ENCODE results near the gene METTL25. TPM values are rescaled to one million over a fixed set of nuclear protein-coding genes. Genes with fewer than 3 reads are reported as not detected.

The METTL25 gene
- total RNA-seq, 1 experiment from 2014 or later, result 6.3 TPM

DNA sequence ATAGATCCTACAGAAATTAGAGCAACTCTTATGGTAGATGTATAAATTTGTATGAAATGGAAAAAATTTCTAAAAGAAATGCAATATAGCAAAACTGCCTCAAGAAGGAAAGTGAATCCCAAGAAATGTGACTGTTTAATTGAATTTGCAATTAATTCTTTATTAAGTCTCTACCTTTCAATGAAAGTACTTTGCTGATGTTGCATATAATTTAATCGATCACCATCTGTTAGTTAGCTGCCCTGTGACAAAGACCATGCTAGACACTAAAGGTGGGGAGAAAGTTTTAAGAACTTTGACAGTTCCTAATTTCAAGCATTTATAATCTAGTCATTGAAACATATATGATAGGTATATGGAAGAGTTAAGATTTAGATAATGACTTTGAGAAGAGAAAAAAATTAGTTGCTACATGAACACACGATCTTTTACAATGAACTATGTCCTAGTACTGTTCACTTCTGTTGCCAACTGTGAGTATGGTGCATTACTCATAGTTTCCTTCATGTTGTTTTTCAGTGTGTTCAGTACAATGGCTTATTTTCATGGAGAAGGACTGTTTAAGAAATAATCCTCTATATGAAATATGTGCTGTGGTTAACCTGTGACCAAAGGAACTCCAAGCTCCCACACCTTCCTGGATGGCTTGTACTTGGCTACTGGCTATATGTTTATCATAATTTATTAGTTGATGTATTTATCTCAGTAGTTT lies 128.4 kb downstream of the METTL25 start (continued):
- no peak for TF ChIP-seq ATF1 (CRISPR knock-in tag; IDR thresholded peaks at IDR 0.05)
- TF ChIP-seq, protein P1, sequence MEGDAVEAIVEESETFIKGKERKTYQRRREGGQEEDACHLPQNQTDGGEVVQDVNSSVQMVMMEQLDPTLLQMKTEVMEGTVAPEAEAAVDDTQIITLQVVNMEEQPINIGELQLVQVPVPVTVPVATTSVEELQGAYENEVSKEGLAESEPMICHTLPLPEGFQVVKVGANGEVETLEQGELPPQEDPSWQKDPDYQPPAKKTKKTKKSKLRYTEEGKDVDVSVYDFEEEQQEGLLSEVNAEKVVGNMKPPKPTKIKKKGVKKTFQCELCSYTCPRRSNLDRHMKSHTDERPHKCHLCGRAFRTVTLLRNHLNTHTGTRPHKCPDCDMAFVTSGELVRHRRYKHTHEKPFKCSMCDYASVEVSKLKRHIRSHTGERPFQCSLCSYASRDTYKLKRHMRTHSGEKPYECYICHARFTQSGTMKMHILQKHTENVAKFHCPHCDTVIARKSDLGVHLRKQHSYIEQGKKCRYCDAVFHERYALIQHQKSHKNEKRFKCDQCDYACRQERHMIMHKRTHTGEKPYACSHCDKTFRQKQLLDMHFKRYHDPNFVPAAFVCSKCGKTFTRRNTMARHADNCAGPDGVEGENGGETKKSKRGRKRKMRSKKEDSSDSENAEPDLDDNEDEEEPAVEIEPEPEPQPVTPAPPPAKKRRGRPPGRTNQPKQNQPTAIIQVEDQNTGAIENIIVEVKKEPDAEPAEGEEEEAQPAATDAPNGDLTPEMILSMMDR (IDR thresholded peaks at IDR 0.05), result no peak

DNA sequence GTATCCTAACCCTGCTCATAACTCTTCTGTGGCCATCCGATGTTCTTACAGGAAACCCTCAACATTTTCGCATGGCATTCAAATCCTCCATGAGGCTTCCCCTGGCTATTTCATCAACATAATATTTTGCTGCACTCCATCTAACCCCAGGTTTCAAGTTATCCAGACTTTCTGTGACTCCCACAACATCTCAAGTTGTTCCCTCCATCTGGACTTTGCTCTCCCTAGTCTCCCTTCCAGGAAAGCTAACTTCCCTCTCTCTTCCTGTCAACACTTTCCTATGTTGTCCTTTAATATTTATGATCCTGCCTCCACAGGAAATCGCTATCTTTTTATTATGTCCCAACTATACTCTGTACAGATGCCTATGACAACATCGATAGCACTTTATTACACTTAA lies 146.1 kb downstream of the METTL25 start:
- H3K36me3 Mint-ChIP-seq, result no peaks in the 10 kb centered on the region
- TF ChIP-seq JUN (CRISPR knock-in tag; IDR thresholded peaks at IDR 0.05) (no peak), EMX1 (CRISPR knock-in tag; IDR thresholded peaks at IDR 0.05) (no peak), ETV6 (CRISPR knock-in tag; IDR thresholded peaks at IDR 0.05) (no peak), TCF7 (CRISPR knock-in tag; IDR thresholded peaks at IDR 0.05; ENCODE audit: low read depth) (no peak), ZNF396 (CRISPR knock-in tag; IDR thresholded peaks at IDR 0.05; ENCODE audit: borderline replicate concordance) (no peak), TP53 (CRISPR knock-in tag; IDR thresholded peaks at IDR 0.05) (no peak), NR3C1 (CRISPR knock-in tag; conservative IDR thresholded peaks at IDR 0.05; ENCODE audit: low read depth) (no peak), NFYB (CRISPR knock-in tag; conservative IDR thresholded peaks at IDR 0.05; ENCODE audit: low read depth) (no peak), SOX15 (CRISPR knock-in tag; IDR thresholded peaks at IDR 0.05) (no peak), TEAD1 (CRISPR knock-in tag; IDR thresholded peaks at IDR 0.05) (no peak), RORB (CRISPR knock-in tag; IDR thresholded peaks at IDR 0.05) (no peak), NR1H2 (CRISPR knock-in tag; IDR thresholded peaks at IDR 0.05) (no peak)
- TF ChIP-seq, protein P2, sequence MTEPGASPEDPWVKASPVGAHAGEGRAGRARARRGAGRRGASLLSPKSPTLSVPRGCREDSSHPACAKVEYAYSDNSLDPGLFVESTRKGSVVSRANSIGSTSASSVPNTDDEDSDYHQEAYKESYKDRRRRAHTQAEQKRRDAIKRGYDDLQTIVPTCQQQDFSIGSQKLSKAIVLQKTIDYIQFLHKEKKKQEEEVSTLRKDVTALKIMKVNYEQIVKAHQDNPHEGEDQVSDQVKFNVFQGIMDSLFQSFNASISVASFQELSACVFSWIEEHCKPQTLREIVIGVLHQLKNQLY (CRISPR knock-in tag; IDR thresholded peaks at IDR 0.05), result no peak
- TF ChIP-seq, protein P1 (IDR thresholded peaks at IDR 0.05), result no peak
- TF ChIP-seq, protein P3, sequence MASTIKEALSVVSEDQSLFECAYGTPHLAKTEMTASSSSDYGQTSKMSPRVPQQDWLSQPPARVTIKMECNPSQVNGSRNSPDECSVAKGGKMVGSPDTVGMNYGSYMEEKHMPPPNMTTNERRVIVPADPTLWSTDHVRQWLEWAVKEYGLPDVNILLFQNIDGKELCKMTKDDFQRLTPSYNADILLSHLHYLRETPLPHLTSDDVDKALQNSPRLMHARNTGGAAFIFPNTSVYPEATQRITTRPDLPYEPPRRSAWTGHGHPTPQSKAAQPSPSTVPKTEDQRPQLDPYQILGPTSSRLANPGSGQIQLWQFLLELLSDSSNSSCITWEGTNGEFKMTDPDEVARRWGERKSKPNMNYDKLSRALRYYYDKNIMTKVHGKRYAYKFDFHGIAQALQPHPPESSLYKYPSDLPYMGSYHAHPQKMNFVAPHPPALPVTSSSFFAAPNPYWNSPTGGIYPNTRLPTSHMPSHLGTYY (CRISPR knock-in tag; IDR thresholded peaks at IDR 0.05), result no peak
- TF ChIP-seq, protein P4, sequence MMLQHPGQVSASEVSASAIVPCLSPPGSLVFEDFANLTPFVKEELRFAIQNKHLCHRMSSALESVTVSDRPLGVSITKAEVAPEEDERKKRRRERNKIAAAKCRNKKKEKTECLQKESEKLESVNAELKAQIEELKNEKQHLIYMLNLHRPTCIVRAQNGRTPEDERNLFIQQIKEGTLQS (CRISPR knock-in tag; conservative IDR thresholded peaks at IDR 0.05), result no peak
- TF ChIP-seq, protein P5, sequence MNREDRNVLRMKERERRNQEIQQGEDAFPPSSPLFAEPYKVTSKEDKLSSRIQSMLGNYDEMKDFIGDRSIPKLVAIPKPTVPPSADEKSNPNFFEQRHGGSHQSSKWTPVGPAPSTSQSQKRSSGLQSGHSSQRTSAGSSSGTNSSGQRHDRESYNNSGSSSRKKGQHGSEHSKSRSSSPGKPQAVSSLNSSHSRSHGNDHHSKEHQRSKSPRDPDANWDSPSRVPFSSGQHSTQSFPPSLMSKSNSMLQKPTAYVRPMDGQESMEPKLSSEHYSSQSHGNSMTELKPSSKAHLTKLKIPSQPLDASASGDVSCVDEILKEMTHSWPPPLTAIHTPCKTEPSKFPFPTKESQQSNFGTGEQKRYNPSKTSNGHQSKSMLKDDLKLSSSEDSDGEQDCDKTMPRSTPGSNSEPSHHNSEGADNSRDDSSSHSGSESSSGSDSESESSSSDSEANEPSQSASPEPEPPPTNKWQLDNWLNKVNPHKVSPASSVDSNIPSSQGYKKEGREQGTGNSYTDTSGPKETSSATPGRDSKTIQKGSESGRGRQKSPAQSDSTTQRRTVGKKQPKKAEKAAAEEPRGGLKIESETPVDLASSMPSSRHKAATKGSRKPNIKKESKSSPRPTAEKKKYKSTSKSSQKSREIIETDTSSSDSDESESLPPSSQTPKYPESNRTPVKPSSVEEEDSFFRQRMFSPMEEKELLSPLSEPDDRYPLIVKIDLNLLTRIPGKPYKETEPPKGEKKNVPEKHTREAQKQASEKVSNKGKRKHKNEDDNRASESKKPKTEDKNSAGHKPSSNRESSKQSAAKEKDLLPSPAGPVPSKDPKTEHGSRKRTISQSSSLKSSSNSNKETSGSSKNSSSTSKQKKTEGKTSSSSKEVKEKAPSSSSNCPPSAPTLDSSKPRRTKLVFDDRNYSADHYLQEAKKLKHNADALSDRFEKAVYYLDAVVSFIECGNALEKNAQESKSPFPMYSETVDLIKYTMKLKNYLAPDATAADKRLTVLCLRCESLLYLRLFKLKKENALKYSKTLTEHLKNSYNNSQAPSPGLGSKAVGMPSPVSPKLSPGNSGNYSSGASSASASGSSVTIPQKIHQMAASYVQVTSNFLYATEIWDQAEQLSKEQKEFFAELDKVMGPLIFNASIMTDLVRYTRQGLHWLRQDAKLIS (CRISPR knock-in tag; IDR thresholded peaks at IDR 0.05; ENCODE audit: borderline replicate concordance), result no peak
- TF ChIP-seq, protein P6, sequence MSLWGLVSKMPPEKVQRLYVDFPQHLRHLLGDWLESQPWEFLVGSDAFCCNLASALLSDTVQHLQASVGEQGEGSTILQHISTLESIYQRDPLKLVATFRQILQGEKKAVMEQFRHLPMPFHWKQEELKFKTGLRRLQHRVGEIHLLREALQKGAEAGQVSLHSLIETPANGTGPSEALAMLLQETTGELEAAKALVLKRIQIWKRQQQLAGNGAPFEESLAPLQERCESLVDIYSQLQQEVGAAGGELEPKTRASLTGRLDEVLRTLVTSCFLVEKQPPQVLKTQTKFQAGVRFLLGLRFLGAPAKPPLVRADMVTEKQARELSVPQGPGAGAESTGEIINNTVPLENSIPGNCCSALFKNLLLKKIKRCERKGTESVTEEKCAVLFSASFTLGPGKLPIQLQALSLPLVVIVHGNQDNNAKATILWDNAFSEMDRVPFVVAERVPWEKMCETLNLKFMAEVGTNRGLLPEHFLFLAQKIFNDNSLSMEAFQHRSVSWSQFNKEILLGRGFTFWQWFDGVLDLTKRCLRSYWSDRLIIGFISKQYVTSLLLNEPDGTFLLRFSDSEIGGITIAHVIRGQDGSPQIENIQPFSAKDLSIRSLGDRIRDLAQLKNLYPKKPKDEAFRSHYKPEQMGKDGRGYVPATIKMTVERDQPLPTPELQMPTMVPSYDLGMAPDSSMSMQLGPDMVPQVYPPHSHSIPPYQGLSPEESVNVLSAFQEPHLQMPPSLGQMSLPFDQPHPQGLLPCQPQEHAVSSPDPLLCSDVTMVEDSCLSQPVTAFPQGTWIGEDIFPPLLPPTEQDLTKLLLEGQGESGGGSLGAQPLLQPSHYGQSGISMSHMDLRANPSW (CRISPR knock-in tag; conservative IDR thresholded peaks at IDR 0.05; ENCODE audit: low read depth), result no peak
- TF ChIP-seq, protein P7, sequence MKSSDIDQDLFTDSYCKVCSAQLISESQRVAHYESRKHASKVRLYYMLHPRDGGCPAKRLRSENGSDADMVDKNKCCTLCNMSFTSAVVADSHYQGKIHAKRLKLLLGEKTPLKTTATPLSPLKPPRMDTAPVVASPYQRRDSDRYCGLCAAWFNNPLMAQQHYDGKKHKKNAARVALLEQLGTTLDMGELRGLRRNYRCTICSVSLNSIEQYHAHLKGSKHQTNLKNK (CRISPR knock-in tag; IDR thresholded peaks at IDR 0.05), result no peak
- no peaks in the 10 kb centered on the region for H3K4me1 Mint-ChIP-seq
- ATAC-seq, result no peak
- POLR2A ChIA-PET, result no interaction called here
- no peak for DNase-seq (ENCODE audit: low spot score)
- no peak overlapping the region for H3K27ac Mint-ChIP-seq
- no peaks in the 10 kb centered on the region for H3K9me3 Mint-ChIP-seq
- no peaks in the 10 kb centered on the region for H3K27me3 Mint-ChIP-seq (ENCODE audit: low read depth)
- H3K4me3 Mint-ChIP-seq, result no peak overlapping the region
- CTCF ChIA-PET, result no interaction called here

Measured in WTC11 (cell line).